Measurements from ENCODE around the gene TGOLN2. TPM values are rescaled to one million over a fixed set of nuclear protein-coding genes. Genes with fewer than 3 reads are reported as not detected.

TGOLN2 gene
- total and polyA plus RNA-seq, 2 of the 13 experiments (the other 11 are each of a cell fraction or from before 2014, with no cell fraction given): 99.6 to 155 TPM

DNA sequence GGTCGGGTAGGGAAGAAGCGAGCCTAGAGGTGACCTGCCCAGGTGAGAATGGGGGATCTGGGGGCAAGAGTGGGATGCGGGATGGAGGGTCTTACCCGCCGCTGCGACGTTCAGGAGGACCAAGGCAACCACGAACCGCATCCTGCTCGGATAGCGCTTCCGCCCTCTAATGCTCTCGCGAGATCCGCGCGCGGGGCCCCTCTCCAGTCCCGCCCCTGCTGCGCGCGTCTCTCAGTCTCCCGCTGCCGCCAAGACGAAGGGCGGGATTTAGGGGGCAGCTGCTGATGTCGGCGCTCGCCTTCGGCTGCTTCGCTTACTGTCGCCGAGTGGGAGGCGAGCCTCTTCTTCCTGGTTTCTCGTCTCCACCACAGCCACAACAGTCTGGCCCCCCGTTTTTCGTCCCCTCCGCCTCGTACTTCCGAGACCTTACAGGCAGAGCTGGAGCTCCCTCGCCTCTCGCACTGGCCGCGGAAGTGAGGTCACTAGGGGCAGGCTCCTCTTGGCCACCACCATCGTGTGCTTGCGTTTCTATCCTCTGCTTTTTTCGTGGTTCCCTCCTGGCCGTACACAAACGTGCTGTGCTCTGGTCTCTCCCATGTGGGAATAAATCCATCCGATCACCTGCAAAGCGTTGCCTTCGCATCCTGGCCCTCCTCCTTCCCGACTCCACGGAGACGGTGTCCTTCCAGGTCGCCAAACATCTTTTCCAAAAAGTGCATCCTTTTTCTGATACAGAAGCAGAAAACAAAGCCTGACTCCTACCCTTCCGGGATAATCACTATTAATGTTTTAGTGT is at the start of gene TGOLN2 (continued):
- TF ChIP-seq, protein P1, sequence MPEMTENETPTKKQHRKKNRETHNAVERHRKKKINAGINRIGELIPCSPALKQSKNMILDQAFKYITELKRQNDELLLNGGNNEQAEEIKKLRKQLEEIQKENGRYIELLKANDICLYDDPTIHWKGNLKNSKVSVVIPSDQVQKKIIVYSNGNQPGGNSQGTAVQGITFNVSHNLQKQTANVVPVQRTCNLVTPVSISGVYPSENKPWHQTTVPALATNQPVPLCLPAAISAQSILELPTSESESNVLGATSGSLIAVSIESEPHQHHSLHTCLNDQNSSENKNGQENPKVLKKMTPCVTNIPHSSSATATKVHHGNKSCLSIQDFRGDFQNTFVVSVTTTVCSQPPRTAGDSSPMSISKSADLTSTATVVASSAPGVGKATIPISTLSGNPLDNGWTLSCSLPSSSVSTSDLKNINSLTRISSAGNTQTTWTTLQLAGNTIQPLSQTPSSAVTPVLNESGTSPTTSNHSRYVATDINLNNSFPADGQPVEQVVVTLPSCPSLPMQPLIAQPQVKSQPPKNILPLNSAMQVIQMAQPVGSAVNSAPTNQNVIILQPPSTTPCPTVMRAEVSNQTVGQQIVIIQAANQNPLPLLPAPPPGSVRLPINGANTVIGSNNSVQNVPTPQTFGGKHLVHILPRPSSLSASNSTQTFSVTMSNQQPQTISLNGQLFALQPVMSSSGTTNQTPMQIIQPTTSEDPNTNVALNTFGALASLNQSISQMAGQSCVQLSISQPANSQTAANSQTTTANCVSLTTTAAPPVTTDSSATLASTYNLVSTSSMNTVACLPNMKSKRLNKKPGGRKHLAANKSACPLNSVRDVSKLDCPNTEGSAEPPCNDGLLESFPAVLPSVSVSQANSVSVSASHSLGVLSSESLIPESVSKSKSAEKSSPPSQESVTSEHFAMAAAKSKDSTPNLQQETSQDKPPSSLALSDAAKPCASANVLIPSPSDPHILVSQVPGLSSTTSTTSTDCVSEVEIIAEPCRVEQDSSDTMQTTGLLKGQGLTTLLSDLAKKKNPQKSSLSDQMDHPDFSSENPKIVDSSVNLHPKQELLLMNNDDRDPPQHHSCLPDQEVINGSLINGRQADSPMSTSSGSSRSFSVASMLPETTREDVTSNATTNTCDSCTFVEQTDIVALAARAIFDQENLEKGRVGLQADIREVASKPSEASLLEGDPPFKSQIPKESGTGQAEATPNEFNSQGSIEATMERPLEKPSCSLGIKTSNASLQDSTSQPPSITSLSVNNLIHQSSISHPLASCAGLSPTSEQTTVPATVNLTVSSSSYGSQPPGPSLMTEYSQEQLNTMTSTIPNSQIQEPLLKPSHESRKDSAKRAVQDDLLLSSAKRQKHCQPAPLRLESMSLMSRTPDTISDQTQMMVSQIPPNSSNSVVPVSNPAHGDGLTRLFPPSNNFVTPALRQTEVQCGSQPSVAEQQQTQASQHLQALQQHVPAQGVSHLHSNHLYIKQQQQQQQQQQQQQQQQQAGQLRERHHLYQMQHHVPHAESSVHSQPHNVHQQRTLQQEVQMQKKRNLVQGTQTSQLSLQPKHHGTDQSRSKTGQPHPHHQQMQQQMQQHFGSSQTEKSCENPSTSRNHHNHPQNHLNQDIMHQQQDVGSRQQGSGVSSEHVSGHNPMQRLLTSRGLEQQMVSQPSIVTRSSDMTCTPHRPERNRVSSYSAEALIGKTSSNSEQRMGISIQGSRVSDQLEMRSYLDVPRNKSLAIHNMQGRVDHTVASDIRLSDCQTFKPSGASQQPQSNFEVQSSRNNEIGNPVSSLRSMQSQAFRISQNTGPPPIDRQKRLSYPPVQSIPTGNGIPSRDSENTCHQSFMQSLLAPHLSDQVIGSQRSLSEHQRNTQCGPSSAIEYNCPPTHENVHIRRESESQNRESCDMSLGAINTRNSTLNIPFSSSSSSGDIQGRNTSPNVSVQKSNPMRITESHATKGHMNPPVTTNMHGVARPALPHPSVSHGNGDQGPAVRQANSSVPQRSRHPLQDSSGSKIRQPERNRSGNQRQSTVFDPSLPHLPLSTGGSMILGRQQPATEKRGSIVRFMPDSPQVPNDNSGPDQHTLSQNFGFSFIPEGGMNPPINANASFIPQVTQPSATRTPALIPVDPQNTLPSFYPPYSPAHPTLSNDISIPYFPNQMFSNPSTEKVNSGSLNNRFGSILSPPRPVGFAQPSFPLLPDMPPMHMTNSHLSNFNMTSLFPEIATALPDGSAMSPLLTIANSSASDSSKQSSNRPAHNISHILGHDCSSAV (CRISPR knock-in tag; IDR thresholded peaks at IDR 0.05; ENCODE audit: borderline replicate concordance): peak; percentile 58; the same call in 1 of the 2 replicates
- TF ChIP-seq, protein P2, sequence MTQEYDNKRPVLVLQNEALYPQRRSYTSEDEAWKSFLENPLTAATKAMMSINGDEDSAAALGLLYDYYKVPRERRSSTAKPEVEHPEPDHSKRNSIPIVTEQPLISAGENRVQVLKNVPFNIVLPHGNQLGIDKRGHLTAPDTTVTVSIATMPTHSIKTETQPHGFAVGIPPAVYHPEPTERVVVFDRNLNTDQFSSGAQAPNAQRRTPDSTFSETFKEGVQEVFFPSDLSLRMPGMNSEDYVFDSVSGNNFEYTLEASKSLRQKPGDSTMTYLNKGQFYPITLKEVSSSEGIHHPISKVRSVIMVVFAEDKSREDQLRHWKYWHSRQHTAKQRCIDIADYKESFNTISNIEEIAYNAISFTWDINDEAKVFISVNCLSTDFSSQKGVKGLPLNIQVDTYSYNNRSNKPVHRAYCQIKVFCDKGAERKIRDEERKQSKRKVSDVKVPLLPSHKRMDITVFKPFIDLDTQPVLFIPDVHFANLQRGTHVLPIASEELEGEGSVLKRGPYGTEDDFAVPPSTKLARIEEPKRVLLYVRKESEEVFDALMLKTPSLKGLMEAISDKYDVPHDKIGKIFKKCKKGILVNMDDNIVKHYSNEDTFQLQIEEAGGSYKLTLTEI (CRISPR knock-in tag; conservative IDR thresholded peaks at IDR 0.05): no peak
- TF ChIP-seq, protein P3, sequence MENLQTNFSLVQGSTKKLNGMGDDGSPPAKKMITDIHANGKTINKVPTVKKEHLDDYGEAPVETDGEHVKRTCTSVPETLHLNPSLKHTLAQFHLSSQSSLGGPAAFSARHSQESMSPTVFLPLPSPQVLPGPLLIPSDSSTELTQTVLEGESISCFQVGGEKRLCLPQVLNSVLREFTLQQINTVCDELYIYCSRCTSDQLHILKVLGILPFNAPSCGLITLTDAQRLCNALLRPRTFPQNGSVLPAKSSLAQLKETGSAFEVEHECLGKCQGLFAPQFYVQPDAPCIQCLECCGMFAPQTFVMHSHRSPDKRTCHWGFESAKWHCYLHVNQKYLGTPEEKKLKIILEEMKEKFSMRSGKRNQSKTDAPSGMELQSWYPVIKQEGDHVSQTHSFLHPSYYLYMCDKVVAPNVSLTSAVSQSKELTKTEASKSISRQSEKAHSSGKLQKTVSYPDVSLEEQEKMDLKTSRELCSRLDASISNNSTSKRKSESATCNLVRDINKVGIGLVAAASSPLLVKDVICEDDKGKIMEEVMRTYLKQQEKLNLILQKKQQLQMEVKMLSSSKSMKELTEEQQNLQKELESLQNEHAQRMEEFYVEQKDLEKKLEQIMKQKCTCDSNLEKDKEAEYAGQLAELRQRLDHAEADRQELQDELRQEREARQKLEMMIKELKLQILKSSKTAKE (CRISPR knock-in tag; IDR thresholded peaks at IDR 0.05; ENCODE audit: borderline replicate concordance): no peak; the same call in 1 of the 2 replicates
- TF ChIP-seq SMAD3 (CRISPR knock-in tag; IDR thresholded peaks at IDR 0.05): peak; percentile 94; the same call in 1 of the 2 replicates
- TF ChIP-seq, protein P4, sequence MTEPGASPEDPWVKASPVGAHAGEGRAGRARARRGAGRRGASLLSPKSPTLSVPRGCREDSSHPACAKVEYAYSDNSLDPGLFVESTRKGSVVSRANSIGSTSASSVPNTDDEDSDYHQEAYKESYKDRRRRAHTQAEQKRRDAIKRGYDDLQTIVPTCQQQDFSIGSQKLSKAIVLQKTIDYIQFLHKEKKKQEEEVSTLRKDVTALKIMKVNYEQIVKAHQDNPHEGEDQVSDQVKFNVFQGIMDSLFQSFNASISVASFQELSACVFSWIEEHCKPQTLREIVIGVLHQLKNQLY (CRISPR knock-in tag; IDR thresholded peaks at IDR 0.05): no peak; the same call in none of the 2 replicates
- TF ChIP-seq, protein P5, sequence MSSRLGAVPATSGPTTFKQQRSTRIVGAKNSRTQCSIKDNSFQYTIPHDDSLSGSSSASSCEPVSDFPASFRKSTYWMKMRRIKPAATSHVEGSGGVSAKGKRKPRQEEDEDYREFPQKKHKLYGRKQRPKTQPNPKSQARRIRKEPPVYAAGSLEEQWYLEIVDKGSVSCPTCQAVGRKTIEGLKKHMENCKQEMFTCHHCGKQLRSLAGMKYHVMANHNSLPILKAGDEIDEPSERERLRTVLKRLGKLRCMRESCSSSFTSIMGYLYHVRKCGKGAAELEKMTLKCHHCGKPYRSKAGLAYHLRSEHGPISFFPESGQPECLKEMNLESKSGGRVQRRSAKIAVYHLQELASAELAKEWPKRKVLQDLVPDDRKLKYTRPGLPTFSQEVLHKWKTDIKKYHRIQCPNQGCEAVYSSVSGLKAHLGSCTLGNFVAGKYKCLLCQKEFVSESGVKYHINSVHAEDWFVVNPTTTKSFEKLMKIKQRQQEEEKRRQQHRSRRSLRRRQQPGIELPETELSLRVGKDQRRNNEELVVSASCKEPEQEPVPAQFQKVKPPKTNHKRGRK (CRISPR knock-in tag; IDR thresholded peaks at IDR 0.05): peak; percentile 79; the same call in 1 of the 2 replicates
- peak; percentile 61; the same call in 1 of the 2 replicates for TF ChIP-seq MYNN (CRISPR knock-in tag; IDR thresholded peaks at IDR 0.05; ENCODE audit: low read depth)
- peak in 1 of 2 experiments; percentile 68; a peak in 2 of 4 replicates for TF ChIP-seq NR2F1 (CRISPR knock-in tag; IDR thresholded peaks at IDR 0.05)
- TF ChIP-seq HNRNPLL (IDR thresholded peaks at IDR 0.05; ENCODE audit: low read depth, low read length, poor library complexity, severe bottlenecking): peak; percentile 75
- TF ChIP-seq ATF7-NPFF (CRISPR knock-in tag; IDR thresholded peaks at IDR 0.05; ENCODE audit: low read depth): peak; percentile 96

All from HepG2 (cell line).